Stimulated activated CD4-positive, alpha-beta T cell treated with anti-CD3 and anti-CD28 coated beads, Interleukin-12 subunit alpha, Interleukin-12 subunit beta, amount 100 ng/mL, for 48 hours (primary cell): ENCODE measurements around the gene TP63.

Experiments
- DNase-seq, 3 donors: peaks; one replicate each; pipeline ENCODE4 v3.0.0-alpha.2; 2020; ENCODE audit warnings: low read depth in 2 of 3, low spot score in 1 of 3

Gene TP63

GRCh38 chr3:189776149-189776824 is 145.1 kb downstream of the TP63 start:
- DNase-seq = no peak

DNA sequence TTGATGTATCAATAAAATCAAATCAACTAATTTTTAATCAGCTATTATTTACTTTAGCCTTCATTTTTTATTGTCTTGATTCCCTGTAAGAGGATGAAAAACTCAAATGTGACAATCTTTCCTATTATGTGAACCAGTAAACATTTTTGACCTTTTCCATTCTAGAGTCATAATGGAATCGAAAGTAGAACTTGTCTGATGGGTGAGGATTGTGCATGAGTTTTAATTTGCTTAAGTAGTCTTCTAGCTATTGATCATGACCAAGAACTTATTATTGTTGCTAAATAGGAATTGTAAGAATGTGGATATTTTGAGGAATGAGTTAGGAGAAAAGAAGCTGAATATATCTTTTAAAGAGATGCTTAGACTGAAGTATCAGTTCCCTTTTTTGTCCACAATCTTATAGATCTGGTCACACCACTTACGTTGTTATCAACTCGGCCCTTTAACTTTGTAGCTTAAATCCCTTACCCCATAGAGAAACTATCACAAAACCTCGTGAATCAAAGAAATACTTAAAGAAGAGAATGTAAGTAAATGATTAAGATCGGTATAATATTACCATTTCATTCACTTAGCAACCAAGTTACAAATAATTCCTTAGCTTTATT is 147.3 kb downstream of the TP63 start:
- DNase-seq = no peak

DNA sequence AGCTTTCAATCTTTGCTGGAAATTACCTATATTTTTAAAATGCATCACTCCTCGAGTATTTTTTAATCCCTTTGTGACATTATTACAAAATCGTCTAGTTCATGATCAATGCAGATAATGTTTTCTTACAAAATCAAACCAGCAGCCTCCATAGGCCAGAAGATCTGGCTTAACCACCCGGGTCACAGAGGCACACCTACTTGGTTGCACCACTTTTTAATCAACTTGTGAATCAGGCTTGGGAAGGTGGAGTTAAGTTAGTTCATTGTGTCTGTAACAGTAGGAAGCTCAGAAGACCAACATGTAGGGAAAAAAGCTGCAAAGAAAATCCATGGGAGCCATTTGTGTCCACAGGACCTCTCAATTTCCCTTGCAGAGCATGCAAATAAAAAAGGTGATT is 148.0 kb downstream of the TP63 start:
- DNase-seq = no peak

DNA sequence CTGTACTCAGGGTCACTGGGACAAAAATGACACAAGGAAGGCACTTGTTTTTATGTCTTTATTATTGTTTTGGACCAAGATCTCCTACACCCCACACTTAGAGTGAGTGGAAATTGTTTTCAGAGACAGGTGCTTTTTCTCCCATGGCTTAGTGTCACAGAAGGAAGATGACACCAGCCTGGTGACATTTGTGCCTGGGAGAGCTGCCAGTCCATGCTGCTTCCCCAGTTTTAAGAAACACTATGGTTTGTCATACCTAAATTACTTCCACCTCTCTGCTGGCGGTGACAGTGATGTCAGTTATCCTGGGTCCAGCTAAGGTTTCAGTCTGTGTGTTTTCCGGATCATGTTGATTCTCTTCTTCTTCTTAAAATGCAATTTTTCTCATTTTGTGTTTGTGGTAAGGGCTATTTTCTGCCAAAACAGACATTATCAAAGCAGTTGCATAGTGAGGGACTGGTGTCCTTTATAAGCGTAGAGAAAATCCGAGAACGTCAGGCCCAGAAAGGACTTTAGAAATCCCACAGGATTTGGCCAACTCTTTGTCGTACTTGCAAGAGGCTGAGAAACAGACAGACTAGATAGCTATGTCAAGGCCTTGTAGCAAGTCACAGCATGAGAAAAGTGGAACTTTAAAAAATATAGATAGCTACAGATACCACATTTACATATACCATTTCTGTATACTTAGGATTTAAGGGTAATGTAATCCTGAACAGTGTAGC is 149.5 kb downstream of the TP63 start:
- no peak for DNase-seq

DNA sequence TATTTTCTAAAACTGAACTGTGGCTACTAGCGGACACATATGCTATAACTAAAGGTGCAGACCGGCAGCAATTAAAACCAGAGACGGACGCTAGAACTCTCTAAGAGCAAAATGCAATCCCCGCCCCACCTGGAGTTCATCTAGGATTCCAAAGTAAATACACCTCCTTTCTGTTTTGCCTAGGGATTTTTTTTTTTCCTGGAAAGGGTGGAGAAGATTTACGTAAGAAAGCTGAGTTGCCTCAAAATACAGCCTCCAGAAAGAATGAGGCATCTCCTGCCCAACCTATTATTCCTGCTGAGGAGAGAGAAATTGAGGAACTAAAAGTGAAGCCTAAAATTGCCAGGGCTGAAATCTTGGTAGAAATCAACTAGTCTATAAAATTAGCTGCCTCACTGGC is 150.2 kb downstream of the TP63 start:
- no peak for DNase-seq

- no peak for DNase-seq
Observed at GRCh38 chr3:189786479-189787064, 155.4 kb downstream of the TP63 start.

DNA sequence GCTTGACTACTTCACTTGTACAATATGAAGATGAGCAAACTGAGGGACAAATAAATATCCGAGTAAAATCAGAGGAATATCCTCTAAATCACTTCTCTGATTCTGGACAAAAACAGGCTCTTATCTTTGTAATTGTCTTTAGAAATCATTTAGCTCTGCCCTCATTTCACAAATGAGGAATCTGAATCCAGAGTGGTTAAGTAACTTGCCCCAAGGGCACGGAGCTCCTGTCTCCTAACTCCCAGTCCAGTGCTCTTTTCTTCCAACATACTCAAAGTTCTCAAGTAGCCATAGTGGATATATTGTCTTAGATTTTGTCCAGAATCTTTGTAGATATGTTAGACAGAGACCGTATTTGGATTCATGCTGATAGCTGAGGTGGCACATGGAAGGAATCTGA is 156.0 kb downstream of the TP63 start:
- no peak for DNase-seq

DNA sequence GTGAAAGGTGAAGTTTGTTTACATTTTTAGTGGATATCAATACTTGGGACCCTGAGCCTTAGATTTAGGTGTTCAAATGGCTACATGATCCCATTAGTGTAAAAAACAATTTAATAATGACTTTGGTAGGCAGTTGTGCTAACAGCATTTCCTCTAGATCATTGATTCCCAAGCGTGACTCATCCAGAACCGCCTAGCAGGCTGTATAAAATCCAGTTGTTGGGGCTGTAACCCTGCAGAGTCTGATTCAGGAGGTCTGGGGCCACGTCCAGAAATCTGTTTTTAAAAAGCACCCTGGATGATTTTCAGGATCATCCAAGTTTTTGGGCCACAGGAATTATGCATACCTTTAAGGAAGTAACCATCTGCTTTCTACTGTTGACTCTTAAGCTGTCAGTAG is 156.4 kb downstream of the TP63 start:
- DNase-seq = no peak

DNA sequence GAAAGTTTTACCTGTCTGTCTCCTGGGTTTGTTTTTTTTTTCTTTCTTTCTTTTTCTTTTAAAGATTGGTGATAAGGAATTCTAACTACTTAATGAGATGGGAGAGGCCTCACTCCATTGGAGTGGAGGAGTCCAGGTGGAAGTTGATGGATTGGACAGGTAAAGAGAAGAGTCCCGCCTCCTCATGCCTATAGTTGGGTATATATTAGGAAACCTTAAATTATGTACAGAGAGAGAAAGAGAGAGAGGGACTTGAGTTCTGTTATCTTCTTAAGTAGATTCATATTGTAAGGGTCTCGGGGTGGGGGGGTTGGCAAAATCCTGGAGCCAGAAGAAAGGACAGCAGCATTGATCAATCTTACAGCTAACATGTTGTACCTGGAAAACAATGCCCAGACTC is 158.2 kb downstream of the TP63 start:
- DNase-seq = no peak

- no peak for DNase-seq
Observed at GRCh38 chr3:189790658-189791057, 159.5 kb downstream of the TP63 start.

- DNase-seq = no peak
Observed at GRCh38 chr3:189792046-189792929, 161.1 kb downstream of the TP63 start.

DNA sequence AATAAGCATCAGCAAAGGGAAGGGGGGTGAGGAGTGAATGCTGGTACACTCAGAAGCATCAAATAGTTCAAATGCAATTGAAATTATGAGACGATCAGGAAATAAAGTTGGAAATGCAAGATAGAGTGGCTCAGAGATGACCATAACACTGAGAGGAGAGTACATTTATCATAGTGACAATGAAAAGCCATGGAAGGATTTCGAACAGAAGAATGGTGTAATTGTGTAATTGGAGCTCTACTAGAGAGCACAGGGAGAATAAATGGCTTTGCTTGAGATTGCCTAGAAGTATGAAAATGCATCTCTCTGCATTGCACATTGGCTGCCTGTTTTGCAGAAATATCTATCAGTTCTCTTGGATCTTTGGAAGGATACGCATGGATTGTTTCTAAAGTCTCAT is 163.3 kb downstream of the TP63 start:
- no peak for DNase-seq

GRCh38 chr3:189797103-189797750 is 166.0 kb downstream of the TP63 start:
- no peak for DNase-seq

DNA sequence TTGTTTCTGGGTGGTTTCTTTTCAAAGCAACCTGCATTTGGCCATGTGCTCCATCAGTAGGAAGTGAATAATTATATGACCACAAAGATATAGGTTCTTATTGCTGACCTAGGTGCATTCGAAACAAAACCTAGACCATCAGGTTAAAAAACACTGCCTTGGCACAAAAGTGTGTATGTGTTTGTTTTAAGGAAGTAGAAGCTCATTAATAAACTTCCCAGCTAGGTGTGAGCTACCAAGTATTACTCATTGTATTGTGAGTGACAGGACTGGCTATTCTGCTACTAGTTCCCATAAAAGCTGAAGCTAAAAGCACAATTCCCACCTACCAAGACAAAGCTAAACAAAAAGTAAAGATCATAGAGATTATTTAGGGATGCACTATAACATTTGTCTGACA is 168.2 kb downstream of the TP63 start:
- no peak for DNase-seq

- DNase-seq = no peak
Observed at GRCh38 chr3:189800436-189800835, 169.2 kb downstream of the TP63 start.

DNA sequence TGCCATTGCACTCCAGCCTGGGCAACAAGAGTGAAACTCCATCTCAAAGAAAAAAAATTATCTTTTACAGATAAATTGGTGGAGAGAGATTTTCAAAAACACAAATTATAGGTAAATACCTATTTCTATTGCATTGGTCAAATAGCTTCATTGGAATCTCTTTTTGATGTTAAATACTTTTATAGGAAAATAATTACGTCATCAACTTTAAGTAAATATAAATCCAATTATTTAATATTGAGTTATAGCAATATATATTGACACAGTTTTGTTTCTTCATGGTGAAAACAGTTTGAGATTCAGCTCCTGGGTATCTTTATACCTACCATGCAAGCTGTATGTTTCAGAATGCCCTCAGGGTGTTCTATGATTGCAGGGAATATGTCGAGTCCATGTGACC is 172.1 kb downstream of the TP63 start:
- DNase-seq = no peak

- no peak for DNase-seq
Observed at GRCh38 chr3:189805375-189806067, 174.3 kb downstream of the TP63 start.

DNA sequence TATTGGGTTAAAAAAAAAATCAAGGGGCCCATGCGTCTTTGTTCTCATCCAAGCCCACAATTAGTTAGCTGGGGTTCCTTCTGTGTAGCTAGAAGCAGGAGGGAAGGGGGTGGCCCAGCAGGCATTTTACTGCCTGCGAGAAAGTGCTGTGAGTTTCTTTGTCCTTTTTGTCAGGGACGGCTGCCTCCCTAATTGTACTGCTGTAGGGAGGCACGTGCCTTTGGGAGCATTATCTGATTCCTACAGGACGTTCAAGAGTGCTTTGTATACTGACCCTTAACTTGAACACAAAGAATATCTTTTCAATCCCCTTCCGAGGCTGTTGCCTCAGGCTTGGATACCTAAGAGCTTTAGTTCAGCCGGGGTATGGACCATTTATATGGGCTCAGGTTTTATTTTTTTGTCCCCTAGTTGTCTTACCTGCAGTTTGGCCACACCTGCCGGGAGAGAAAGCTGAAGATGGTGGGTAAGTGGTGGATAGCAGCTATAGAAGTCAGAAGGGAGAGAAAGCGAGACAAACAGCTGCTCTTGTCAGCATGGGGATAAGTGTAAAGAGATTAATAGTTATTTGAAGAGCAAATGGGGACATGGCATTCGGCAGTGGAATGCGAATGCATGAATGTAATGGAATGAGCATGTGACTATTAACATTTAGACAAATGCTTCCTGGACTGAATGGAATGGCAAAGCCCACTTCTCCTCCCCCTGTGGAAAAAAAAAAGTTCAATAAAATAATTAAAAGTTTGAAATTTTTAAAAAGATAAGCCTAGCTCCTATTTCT is 175.2 kb downstream of the TP63 start:
- DNase-seq = no peak

DNA sequence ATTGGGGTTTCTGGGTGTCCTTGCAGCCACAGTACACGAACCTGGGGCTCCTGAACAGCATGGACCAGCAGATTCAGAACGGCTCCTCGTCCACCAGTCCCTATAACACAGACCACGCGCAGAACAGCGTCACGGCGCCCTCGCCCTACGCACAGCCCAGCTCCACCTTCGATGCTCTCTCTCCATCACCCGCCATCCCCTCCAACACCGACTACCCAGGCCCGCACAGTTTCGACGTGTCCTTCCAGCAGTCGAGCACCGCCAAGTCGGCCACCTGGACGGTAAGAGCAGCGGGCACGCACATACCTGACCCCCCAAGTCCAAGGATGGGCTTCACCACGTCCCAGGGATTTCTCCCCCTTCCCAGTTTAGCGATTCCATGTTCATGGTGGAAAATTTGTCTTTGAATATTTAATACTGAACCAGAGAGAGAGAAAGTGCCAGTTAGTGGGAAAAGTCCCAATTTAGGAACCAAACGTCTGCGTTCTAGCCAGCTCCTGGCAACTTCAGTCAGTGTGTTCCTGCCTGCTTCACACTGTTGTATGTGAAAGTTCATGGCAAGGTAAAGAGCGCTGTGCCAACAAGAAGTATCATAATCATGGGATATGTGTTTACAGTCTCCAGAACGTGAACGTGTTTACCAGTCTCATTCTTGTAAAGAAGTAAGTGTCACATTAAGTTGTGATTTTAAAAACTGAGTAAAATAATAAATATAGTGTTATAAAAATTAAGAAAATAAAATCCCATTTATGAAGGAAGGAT is 177.2 kb downstream of the TP63 start:
- no peak for DNase-seq
